ENCODE data around the gene GCC2.

The GCC2 gene

DNA sequence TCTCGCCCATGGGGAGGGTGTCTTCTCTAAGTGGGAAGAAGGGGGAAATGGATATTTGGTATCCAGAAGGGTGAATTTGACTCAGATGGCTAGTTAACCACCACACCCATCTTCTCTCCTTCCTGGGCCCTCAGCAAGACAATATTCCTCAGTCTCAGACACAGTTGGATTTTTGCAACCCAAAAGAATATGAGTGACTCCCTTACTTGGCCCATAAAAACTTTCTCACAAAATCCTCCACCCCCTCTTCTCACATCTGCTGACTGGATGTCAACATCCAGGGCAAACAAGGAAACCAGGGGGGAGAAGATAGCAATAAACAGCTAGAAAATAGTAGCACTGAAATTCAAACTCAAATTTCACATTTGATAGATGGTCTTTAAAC is 35.3 kb upstream of the GCC2 start:
- TF ChIP-seq, protein P1, sequence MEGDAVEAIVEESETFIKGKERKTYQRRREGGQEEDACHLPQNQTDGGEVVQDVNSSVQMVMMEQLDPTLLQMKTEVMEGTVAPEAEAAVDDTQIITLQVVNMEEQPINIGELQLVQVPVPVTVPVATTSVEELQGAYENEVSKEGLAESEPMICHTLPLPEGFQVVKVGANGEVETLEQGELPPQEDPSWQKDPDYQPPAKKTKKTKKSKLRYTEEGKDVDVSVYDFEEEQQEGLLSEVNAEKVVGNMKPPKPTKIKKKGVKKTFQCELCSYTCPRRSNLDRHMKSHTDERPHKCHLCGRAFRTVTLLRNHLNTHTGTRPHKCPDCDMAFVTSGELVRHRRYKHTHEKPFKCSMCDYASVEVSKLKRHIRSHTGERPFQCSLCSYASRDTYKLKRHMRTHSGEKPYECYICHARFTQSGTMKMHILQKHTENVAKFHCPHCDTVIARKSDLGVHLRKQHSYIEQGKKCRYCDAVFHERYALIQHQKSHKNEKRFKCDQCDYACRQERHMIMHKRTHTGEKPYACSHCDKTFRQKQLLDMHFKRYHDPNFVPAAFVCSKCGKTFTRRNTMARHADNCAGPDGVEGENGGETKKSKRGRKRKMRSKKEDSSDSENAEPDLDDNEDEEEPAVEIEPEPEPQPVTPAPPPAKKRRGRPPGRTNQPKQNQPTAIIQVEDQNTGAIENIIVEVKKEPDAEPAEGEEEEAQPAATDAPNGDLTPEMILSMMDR (IDR thresholded peaks at IDR 0.05; ENCODE audit: low read depth, low read length) = no peak
- no peak for TF ChIP-seq EZH2phosphoT487 (IDR thresholded peaks at IDR 0.05; ENCODE audit: low read depth)
- Histone ChIP-seq H3K27me3 (ENCODE audit: low read depth, low read length) (no peaks in the 10 kb centered on the region), H3K9ac (ENCODE audit: low read length) (no peak overlapping the region), H3K4me3 (ENCODE audit: low read length) (no peak overlapping the region), H2AFZ (ENCODE audit: low read depth, low read length) (no peak overlapping the region), H4K20me1 (ENCODE audit: insufficient read depth, low read length) (no peaks in the 10 kb centered on the region), H3K4me1 (ENCODE audit: low read length) (peaks cover 1% of the 10 kb centered on the region), H3K9me3 (ENCODE audit: insufficient read depth, low read length) (no peaks in the 10 kb centered on the region), H3K27ac (ENCODE audit: low read length) (no peak overlapping the region), H3K36me3 (replicated peaks; ENCODE audit: low read depth, low read length) (no peaks in the 10 kb centered on the region), H3K79me2 (ENCODE audit: low read length) (no peaks in the 10 kb centered on the region), H3K4me2 (ENCODE audit: low read length) (no peak overlapping the region)

DNA sequence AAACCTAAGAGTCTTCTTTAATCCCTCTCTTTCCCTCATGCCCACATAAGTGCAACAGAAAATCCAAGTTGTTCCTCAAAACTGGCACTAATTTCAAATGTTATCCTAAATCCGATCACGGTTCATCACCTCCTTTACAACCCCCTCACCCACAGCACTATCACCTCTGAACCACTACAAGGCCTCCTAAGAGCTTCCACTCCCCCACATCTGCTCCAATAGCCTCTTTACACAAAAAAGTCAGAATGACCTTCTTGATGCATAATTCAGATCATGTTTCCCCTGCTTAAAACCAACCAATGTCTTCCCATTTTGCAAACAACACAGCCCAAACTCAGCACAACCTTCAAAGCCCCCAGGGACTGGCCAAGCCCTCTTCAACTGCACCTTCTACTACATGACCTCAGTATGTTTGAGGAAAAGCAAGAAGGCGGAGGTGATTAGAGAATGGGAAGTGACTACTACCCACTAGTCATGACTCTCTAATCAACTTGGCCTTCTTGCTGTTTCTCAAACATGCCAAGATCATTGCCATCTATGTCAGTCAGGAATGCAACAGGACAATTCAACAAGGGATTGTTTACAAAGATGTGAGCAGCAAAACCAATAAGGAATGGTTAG is 34.6 kb upstream of the GCC2 start:
- no peaks in the 10 kb centered on the region for H3K9me3 ChIP-seq (ENCODE audit: insufficient read depth, low read length)
- no peaks in the 10 kb centered on the region for H3K36me3 ChIP-seq (replicated peaks; ENCODE audit: low read depth, low read length)
- H3K9ac ChIP-seq (ENCODE audit: low read length) = no peak overlapping the region
- no peaks in the 10 kb centered on the region for H3K4me1 ChIP-seq (ENCODE audit: low read length)
- H4K20me1 ChIP-seq (ENCODE audit: insufficient read depth, low read length) = no peaks in the 10 kb centered on the region
- no peak overlapping the region for H2AFZ ChIP-seq (ENCODE audit: low read depth, low read length)
- no peak overlapping the region for H3K4me3 ChIP-seq (ENCODE audit: low read length)
- no peak overlapping the region for H3K27ac ChIP-seq (ENCODE audit: low read length)
- no peaks in the 10 kb centered on the region for H3K79me2 ChIP-seq (ENCODE audit: low read length)
- no peak overlapping the region for H3K4me2 ChIP-seq (ENCODE audit: low read length)
- no peaks in the 10 kb centered on the region for H3K27me3 ChIP-seq (ENCODE audit: low read depth, low read length)
- TF ChIP-seq, protein P1 (IDR thresholded peaks at IDR 0.05; ENCODE audit: low read depth, low read length) = no peak
- TF ChIP-seq EZH2phosphoT487 (IDR thresholded peaks at IDR 0.05; ENCODE audit: low read depth) = no peak

DNA sequence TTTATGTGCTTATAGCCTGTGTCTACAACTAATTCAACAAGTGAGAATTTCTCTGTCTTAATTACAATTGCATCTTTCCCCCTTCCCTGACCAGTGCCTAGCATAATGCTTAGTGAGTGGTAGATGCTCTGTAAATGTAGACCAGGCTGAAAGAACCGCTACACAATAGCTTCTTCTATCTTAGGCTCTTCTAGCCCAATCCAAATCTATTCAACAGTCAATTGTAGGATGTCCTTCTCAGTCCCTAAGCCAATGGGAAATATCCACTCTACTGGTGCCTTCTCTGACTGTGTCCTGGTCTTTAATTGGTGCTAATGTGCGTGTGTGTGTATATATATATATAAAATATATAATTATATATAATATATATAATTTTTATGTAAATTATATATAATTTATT is 34.1 kb upstream of the GCC2 start:
- H3K9me3 ChIP-seq (ENCODE audit: insufficient read depth, low read length) = no peaks in the 10 kb centered on the region
- TF ChIP-seq, protein P1 (IDR thresholded peaks at IDR 0.05; ENCODE audit: low read depth, low read length) = no peak
- H3K4me2 ChIP-seq (ENCODE audit: low read length) = no peak overlapping the region

DNA sequence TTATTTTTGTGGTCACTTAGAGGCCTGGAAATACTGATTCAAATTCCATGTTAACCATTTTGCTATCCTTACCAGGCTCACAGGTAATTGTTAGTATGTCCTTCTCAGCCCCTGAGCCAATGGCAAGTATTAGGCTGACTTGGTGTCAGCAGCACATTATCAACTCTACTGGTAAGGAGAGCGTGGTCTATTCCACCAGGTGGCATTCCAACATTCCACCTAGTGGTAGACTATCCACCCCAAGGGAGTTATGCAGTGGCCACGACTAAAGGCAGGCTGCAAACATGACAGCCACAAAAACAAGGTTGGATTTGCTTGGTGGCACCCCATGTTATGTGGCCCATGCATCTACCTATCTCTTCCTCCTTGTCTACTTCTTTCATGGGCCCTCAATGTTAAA is 31.8 kb upstream of the GCC2 start:
- Histone ChIP-seq H3K4me3 (ENCODE audit: low read length) (no peak overlapping the region), H3K79me2 (ENCODE audit: low read length) (no peaks in the 10 kb centered on the region), H3K27ac (ENCODE audit: low read length) (no peak overlapping the region), H3K27me3 (ENCODE audit: low read depth, low read length) (no peaks in the 10 kb centered on the region), H3K4me1 (ENCODE audit: low read length) (no peaks in the 10 kb centered on the region), H3K36me3 (replicated peaks; ENCODE audit: low read depth, low read length) (no peaks in the 10 kb centered on the region), H3K9ac (ENCODE audit: low read length) (no peak overlapping the region), H3K9me3 (ENCODE audit: insufficient read depth, low read length) (no peaks in the 10 kb centered on the region), H4K20me1 (ENCODE audit: insufficient read depth, low read length) (no peaks in the 10 kb centered on the region), H2AFZ (ENCODE audit: low read depth, low read length) (no peak overlapping the region), H3K4me2 (ENCODE audit: low read length) (no peak overlapping the region)
- TF ChIP-seq, protein P1 (IDR thresholded peaks at IDR 0.05; ENCODE audit: low read depth, low read length) = no peak
- TF ChIP-seq EZH2phosphoT487 (IDR thresholded peaks at IDR 0.05; ENCODE audit: low read depth) = no peak

More for the DNA sequence above, 34.1 kb upstream of the GCC2 start:
- Histone ChIP-seq H3K79me2 (ENCODE audit: low read length) (no peaks in the 10 kb centered on the region), H3K27me3 (ENCODE audit: low read depth, low read length) (no peaks in the 10 kb centered on the region), H3K36me3 (replicated peaks; ENCODE audit: low read depth, low read length) (no peaks in the 10 kb centered on the region), H4K20me1 (ENCODE audit: insufficient read depth, low read length) (no peaks in the 10 kb centered on the region), H3K9ac (ENCODE audit: low read length) (no peak overlapping the region), H2AFZ (ENCODE audit: low read depth, low read length) (no peak overlapping the region), H3K27ac (ENCODE audit: low read length) (no peak overlapping the region), H3K4me3 (ENCODE audit: low read length) (no peak overlapping the region), H3K4me1 (ENCODE audit: low read length) (no peaks in the 10 kb centered on the region)

Data from OCI-LY3 (cell line).